Measurements from ENCODE around the gene LRRC3.

Gene LRRC3

GRCh38 chr21:44510109-44510507 is 54.8 kb downstream of the LRRC3 start:
- DNase-seq (ENCODE audit: low read depth in 1 of 2, low spot score in 1 of 2): no peak

GRCh38 chr21:44510508-44511218 is 55.4 kb downstream of the LRRC3 start:
- peak; percentile 68 to 69 for DNase-seq (ENCODE audit: low read depth in 1 of 2, low spot score in 1 of 2)

- no peak for DNase-seq (ENCODE audit: low read depth in 1 of 2, low spot score in 1 of 2)
These were observed 56.1 kb downstream of the LRRC3 start for GRCh38 chr21:44511219-44511937.
